GM21360 (cell line): Measurements from ENCODE around the gene DDX31.

Source experiments
- ATAC-seq: cut with Tn5 transposase; IDR thresholded peaks from one replicate; pipeline ENCODE4 v1.9.1; 2021; ENCODE audit warnings: mild to moderate bottlenecking, moderate library complexity; ENCODE audit not compliant: unreplicated experiment

Gene DDX31

DNA sequence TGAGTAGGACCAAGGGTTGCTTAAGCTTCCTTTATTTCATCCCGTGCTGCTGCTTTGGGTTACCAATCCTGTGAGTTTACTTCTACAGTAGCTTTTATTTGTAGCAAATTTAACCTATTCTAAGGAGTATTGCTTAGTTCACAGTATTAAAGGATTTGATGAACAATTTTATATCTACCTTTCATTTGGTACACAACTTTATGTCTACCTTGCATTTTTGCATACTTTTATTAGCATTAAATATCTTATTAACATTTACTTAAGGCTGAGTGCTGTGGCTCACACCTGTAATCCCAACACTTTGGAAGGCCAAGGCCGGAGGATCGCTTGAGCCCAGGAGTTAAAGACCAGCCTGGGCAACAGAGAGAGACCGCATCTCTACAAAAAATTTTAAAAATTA is 4.7 kb upstream of the DDX31 start:
- no peak for ATAC-seq

DNA sequence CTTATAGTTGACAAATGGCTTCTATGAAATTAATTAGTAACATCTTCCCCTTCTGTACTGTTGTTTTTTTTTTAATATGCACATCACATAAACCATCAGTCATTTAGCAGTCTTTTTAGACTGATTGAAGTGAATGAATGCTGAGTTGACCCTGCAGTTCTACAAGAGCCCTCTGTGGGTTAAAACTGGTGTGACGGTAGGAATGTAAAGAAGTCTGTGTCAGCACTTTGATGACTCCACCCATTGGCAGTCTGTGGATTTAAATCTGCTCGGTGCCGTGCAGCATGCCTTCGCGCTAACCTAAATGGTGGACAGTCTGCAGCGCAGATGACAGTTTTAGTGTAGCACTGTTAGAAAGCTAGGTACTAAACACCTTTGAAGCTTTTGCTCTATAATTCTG is 3.6 kb upstream of the DDX31 start:
- no peak for ATAC-seq

DNA sequence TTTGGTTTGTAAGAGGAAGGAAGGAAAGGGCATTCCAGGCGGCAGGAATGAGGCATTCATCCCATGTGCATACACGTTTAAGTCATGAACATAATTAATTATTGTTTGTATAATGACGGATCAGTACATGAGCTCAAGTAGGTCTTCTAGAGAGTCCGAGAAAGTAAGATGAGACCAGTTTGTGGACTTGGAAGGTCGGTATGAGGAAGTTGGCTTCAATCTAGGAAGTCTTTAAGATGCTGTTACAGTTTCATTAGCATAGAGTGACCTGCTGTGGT is 2.6 kb upstream of the DDX31 start:
- no peak for ATAC-seq

DNA sequence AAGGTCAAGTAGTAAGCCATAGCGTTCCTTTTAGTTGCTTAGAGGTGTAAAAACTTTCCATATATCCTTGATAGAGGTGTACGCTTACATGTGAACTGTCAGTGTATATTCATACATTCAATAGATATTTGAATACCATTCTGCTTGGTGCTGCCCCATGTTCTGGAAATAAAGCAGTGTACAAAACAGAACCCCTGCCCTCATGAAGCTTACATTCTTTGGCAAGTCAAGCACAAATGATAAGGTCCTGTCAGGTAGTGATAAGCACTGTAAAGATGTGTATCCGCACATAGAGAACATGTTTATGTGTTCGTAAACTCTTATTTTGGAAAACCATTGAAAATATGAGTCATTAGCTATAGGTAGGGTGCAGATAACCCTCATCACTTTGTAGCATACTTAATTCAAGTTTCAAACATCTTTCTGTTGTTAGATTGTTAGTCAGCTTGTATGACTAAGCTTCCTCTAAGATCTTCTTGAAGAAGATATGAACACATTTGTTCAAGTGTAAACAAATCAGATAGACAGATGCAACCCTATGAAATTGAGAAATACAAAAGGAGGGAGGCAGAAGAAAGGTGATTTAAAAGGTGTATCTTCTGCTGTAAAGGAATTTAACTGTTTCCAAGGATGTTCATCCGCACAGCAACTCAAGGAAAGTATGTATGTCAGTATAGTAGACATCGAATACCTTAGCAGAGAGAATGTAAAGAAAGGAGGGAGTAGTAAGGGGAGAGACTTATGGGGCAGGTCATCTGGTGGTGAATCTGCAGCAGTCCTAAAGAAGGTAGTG is 2.0 kb upstream of the DDX31 start:
- ATAC-seq, result no peak

DNA sequence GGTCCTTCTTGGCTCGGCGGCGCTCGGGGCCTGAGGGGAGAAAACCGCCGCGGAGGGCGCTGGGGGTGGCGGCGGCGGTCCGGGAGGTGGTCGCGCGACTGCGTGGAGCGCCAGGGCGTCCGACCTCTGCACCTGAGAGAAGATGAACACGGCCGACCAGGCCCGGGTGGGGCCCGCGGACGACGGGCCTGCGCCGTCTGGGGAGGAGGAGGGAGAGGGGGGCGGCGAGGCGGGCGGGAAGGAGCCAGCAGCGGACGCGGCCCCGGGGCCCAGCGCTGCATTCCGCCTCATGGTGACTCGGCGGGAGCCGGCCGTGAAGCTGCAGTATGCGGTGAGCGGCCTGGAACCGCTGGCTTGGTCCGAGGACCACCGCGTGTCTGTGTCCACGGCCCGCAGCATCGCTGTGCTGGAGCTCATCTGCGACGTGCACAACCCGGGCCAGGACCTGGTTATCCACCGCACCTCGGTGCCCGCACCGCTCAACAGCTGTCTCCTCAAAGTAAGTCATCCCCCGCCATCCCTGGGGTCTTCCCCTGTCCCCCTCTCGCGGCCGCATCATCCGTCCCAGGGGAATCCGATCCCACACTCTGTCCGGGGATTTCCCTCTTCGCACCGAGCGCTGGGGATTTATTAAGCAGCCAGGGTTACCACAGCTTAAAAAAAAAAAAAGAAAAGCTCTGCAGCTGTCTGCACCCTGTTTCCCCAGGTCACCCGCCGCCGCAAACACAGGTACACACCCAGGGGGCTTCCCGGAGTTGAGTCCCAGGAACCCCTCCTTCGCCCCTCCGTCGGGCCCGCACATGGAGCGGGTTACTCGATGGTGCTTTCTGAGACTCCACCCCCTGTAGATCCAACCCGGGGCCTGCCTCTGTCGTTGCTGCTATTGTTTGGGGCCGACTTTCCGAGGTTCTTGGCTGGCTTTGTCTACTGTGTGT is 941 bp upstream of the DDX31 start, which contains the start of gene GTF3C4:
TSS of gene GTF3C4 (plus strand) at position 8 of the 935 bp plus-strand sequence. CDS start at position 143, 135 bp downstream.
- ATAC-seq, result peak; percentile 14

DNA sequence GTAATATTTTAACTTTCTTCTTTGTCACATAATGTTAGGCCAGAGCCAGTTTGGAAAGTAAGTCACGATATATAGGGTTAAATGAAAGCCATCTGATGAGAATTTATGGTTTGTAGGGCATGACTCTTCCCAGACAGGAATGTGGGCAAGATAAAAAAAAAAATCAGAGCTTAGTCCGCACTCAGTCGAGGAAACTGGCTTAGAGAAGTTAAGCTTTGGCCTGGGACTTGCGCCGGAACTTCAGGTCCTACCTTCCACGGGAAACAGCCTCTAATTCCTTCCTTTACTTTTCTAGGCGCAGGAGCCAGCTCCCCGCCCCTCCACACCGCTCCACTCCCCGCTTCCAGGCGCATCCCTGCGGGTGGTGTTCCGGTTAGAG is 475 bp downstream of the DDX31 start:
- ATAC-seq, result no peak

DNA sequence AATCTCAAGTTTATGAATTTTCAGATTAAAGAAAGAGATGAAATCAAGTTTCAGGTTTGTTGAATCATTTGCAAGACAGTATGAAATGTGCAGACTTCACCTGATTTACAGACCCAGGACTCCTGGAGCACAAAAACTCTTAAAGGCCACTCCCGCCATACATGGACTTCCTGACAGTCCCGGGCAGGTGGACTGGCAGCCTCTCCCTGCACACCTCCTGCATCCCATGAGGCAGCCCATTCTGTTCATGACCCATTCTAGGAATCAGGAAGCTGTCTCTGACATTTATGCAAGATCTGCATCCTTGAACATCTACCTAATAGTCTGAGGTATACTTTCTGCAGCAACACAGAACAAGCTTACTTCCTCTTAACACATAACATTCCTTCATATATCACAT is 5.9 kb downstream of the DDX31 start:
- ATAC-seq, result no peak

DNA sequence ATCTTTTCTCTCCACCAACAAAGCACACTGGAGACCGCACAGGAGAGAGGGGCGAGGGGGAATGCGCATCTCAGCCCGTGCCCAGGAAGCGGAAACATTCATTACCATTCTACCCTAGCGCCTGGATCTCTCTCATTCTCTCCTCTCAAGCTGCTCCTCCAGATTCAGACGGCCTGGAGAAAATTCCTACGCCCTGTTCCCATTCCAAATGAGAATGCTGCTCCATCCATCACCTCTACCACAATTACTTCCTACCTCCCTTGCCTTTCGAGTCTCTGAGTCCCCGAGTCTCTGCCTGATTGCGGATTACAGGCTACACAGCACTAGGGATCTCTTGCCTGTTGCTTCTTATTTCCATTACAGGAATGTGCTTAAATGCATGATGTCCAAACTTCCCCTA is 6.7 kb downstream of the DDX31 start:
- ATAC-seq, result no peak

DNA sequence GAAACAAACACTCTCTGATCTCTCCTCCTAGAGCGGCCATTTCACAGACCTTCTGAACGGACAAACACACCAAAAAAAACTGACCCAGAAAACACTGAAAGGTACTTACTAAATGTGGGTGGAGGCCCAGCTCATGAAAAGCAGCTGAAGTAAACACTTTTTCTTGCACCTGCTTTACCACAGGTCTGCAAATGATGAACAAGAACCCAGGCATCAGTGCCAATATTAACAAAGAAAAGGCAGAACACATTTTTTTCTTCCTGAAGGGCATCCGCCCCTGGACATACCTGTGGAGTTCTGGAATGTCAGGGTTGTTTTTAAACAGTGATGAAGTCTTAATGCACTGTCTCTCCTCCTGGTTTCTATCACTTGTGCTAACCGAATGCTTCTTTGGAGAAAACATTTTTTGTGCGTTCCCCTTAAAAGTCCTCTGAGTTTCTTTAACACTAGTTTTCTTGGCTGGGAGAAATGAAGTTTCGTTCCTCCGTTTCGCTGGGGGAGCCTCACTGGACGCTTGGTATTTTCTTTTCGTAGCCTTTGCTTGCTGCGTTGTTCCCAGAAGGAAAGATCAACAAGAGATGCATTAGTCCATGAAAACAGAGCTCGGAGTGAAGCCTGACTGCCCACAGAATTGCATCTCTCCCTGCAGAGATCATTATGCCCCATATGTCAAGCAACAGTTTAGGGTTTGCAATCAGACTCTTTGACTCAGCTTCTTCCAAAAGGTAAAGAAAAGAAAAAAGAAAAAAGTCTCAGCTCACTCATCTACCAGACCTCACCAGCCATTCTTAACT is 7.4 kb downstream of the DDX31 start:
- ATAC-seq, result no peak

DNA sequence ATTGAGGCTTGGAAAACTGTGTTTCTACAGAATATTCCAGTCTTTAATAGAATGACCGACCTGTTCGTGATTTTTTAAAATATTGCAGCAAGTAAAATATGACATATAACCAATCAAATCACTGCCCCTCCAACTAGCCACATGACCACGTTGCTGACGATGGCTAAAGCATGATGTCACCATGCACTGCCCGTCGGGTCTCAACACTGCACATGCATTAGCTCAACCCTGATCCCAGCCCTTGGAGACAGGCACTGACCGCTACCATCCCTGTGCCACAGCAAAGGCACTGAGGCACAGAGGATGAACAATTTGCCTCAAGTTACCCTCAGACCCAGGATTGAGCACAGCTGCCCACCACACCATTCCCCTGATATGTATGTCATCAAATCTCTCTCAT is 13.5 kb downstream of the DDX31 start:
- no peak for ATAC-seq

DNA sequence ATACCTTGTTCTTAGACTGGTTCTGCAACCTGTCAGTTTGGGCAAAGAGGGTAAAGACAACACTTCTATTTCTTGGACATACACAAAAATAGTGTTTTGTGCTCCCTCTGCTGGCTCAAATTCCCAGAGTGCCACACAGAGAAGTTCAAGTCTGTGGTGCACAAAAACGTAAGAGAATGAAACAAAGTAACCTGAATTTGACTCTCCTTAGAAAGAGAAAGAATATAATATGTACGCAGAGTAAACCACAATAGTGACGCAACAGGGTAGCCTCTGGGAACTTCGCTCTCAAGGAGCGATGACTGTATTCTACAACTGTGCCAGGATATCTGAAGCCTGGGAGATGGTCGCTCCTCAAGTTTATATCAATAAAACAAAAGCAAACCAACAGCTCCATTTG is 18.5 kb downstream of the DDX31 start:
- no peak for ATAC-seq

DNA sequence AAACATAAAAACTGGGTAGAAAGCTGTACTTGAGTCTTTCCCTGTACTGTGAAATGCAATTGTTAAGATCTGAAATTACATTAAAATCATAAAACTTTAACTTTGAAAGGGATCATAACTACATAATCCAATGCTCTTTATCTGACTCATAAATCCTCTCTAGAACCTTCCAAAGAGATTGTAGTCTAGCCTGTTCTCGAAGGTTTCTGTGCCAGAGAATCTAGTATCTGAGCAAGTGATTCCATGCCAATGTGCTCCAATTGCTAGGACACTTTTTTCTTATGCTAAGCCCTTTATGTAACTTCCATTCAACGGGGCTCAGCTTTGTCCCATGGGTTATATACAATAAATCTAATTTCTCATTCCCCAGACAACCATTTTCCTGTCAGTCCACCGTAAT is 21.1 kb downstream of the DDX31 start:
- no peak for ATAC-seq

DNA sequence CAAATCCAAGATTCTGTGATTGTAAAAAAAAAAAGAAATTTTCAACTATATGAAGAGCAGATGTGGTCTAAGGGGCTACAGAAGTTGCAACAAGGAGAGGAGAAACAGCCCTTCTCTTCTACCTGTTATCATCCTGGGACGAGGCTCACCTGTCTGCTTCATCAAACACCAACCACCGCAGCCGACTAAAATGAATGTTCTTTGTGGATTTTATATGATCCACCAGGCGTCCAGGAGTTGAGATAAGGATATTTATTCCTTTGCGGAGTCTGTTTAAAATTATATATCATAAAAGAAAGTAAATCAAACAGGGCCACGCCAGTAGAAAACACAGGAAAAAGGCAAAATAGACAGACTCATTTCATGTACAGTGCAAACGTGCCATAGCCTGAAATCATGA is 21.5 kb downstream of the DDX31 start:
- no peak for ATAC-seq

DNA sequence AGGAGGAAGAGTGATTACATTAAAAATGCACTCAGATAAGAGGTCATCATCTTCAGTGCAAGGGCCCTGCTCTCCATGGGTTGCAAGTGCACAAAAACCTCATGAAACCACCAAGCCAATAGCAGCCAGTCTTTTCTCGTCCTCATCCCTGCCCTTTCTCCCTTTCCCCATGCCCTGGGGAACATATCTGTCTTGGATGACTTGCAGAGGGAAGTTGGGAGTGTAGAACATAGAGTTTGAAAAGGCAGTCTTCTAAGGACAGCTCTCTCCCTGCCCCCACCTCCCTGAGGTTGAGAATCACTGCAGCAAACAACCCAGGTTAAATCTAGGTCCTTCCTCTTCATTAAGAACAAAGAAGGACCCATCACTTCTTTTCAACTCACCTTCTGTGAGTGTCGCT is 22.0 kb downstream of the DDX31 start:
- ATAC-seq, result no peak

DNA sequence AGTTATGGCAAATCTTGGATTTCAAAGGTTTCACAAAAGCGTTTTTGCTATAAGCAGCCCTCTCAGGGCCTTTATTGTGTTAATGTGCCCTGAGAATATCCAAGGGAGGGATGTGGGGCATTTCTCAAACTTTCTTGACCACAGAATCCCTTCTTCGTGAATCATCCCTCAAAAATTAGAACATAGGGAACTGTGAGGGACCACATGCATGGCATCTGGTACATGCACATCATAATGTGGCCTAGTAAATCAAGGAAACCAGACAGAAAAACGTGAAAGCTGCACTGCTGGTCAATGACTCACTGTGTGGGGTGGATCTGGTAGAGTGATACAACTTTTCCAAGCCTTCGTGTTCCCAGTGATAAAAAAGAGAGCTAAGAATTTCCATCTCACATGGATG is 22.4 kb downstream of the DDX31 start:
- no peak for ATAC-seq

DNA sequence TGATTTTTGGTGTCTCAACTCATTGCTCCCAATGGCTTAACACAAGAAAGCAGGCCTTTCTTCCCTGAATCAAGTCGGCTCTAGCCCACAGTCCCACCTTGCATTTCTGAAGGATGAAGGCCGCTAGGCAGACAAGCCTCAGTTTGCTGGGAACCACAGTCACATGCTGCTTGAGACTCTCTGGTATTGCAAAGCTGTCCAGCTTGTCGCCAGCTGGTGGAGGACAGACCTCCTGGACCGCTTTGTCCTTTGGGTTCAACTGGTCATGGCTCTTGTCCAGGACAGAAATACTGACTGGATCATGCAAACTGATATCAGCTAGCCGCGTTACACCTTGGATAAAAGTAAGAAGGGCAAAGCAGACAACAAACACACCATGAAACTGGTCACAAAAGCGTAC is 23.1 kb downstream of the DDX31 start:
- ATAC-seq, result no peak

DNA sequence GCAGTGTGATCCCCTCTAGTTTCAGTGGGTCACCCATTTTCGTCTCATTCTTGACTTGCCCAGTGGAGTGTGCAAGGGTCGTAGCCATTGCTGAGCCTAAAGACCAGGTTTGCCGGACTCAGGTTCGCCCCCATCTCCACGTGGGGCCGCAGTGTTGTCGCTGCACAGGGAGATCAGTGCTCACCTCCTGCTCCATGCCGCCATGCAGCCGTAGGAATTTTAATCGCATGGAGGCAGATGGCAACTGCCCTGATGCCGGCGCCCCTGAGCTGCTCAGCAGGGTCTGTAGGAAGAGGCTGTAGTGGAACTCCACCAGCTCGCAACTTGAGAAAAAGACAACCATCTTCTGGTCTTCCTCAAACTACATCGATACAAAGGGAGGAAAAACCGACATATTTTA is 24.1 kb downstream of the DDX31 start:
- no peak for ATAC-seq

DNA sequence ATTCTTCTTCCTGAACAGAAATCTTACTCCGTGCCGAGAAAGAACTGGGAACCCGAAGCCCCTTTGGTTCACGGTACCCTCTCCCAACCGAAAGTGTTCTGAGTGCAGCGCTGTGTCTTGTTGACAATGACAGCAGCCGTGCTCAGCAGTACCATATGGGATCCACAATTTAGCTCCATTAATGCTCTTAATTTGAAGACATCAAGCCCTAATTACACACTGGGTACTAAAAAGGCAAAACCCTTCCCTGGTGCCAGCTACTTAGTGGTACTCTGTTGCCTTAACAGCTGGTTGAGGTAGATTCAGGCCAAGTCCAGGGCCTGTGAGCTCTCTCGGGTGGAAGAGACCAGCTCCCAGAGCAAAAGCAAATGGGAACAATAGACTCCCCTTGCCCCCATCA is 24.5 kb downstream of the DDX31 start:
- ATAC-seq, result no peak

DNA sequence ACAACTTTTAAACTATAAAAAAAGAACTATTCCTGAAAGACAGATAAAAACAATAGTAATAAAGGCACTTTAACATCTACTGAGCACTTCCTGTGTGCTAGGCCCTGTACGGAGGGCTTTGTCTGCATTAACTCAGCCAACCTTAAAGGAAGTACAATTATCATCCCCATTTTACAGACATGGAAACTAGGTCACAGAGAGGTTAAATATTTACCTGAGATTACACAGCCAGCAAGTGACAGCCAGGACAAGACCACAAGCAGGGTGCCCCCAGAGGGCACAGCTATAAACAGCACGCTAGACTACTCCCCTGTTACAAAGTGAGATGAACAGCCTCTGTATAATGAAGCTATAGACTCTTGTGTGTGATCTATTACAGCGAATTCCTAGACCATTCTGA is 25.5 kb downstream of the DDX31 start:
- ATAC-seq, result no peak

DNA sequence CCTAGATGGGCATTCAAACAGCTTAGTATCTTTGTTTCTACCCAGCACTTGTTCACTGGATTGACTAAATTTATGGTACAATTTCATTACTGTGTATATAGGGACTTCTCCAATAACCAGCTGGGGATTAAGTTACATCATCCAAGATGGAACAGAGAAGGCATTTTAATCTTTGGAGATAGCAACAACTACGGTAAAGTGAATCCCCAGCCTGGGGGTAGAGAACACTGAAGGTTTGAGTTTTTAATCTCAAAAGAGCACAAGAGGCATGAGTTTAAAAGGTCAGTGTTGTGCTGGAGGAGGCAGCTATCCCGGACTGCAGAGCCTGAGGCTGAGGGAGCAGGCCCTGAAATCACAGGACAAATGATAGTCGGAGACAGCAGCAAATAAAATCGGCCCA is 28.6 kb downstream of the DDX31 start:
- ATAC-seq, result no peak

DNA sequence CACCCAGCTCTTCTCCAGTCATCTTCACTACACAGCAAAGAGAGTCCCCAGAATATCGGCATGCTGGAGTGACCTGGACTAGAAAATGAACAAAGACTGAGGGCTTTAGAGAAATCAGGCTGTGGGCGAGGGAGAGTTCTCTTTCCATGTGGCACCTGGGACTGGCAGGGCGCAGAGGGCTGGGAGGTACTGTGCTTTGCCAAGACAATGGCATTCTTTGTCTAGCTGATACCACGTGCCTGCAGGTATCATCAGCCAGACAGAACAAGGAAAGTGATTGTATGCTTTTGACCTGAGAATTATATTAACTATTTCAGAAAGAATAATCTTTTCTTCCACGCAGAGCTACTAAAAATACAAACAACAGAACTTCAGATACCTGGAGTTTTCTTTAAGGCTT is 30.5 kb downstream of the DDX31 start:
- ATAC-seq, result no peak

DNA sequence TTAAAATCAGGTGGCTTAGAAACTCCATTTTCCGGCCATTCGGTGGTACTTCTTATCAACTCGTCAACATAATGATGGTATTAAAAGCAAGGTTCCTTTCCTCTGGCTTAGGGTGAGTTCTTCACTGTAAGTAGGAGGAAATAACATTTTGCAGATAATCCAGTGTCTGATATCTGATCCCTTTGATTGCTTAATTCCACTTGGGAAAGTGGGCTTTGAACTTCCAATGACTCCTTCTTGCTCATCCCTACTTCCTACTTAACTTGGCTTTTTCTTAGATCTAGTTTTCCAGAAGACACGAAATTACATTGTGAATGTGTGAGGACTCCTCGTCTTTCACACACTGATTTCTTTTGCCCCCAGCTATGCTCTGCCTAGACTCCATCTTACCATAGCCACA is 31.5 kb downstream of the DDX31 start:
- ATAC-seq, result no peak
